Fibroblast of lung (primary cell): ENCODE measurements around the gene STK35. TPM values are rescaled to one million over a fixed set of nuclear protein-coding genes. Genes with fewer than 3 reads are reported as not detected.

Experiments
- DNase-seq, 2 donors: peaks; one replicate each; pipeline versions ENCODE4 v3.0.0 to v3.0.0-alpha.2; 2010; ENCODE audit warnings: low read depth in 2 of 2
- H2AFZ ChIP-seq: 2 replicates; pipeline ENCODE4 v1.5.1; 2012; ENCODE audit warnings: low read length, control low read depth, inconsistent platforms
- H3K27ac ChIP-seq: 2 replicates; pipeline ENCODE4 v1.5.1; 2011; ENCODE audit warnings: low read length, control low read depth; ENCODE audit not compliant: insufficient read depth
- H3K27me3 ChIP-seq: 2 replicates; pipeline ENCODE4 v1.5.1; 2011; ENCODE audit warnings: mild to moderate bottlenecking, low read length; ENCODE audit not compliant: control insufficient read depth, insufficient read depth
- H3K36me3 ChIP-seq: 2 replicates; pipeline ENCODE4 v1.5.1; 2011; ENCODE audit warnings: low read length; ENCODE audit not compliant: control insufficient read depth, insufficient read depth
- H3K4me1 ChIP-seq: 2 replicates; pipeline ENCODE4 v1.5.1; 2011; ENCODE audit warnings: low read length; ENCODE audit not compliant: control insufficient read depth, insufficient read depth; ENCODE audit errors: extremely low read depth
- H3K4me2 ChIP-seq: 2 replicates; pipeline ENCODE4 v1.5.1; 2011; ENCODE audit warnings: low read length, control low read depth; ENCODE audit not compliant: insufficient read depth; ENCODE audit errors: extremely low read depth
- H3K4me3 ChIP-seq, 4 experiments: fragments of 200-600 bp in 1 of 4; sonication (generic) in 1 of 4; replicated peaks in 1 of 4; 2 replicates each; pipeline ENCODE4 v1.5.1; 2011 to 2016; ENCODE audit warnings: low read length in 4 of 4, low read depth in 3 of 4, mild to moderate bottlenecking in 3 of 4, control low read depth in 2 of 4, inconsistent platforms in 1 of 4, mixed read lengths in 1 of 4; ENCODE audit not compliant: insufficient read depth in 1 of 4; ENCODE audit errors: control extremely low read depth in 1 of 4
- H3K79me2 ChIP-seq: 2 replicates; pipeline ENCODE4 v1.5.1; 2012; ENCODE audit warnings: mild to moderate bottlenecking, low read length, inconsistent platforms; ENCODE audit not compliant: control insufficient read depth, insufficient read depth
- H3K9ac ChIP-seq: 2 replicates; pipeline ENCODE4 v1.5.1; 2011; ENCODE audit warnings: mild to moderate bottlenecking, low read length, control low read depth; ENCODE audit not compliant: insufficient read depth
- H3K9me3 ChIP-seq: 2 replicates; pipeline ENCODE4 v1.5.1; 2012; ENCODE audit warnings: low read depth, low read length; ENCODE audit not compliant: control insufficient read depth, insufficient read depth
- H4K20me1 ChIP-seq: 2 replicates; pipeline ENCODE4 v1.5.1; 2011; ENCODE audit warnings: low read length; ENCODE audit not compliant: control insufficient read depth, insufficient read depth; ENCODE audit errors: extremely low read depth
- CTCF ChIP-seq, 2 donors: IDR thresholded peaks in 1 of 2; conservative IDR thresholded peaks in 1 of 2; 1 replicate in 1 of 2; 2 replicates in 1 of 2; pipeline ENCODE4 v1.5.1; 2011 to 2012; ENCODE audit warnings: low read length in 2 of 2, control low read depth in 1 of 2, inconsistent platforms in 1 of 2, low read depth in 1 of 2, mild to moderate bottlenecking in 1 of 2
- EZH2 ChIP-seq: IDR thresholded peaks from 2 replicates; pipeline ENCODE4 v1.5.1; 2012; ENCODE audit warnings: low read length, control low read depth, mild to moderate bottlenecking; ENCODE audit errors: missing control alignments
- polyA minus RNA-seq: library from RNA; depleted of rRNA, polyadenylated mRNA; stranded (reverse); fragments of >200 nt; gene quantifications from 2 replicates; pipeline ENCODE4 v1.2.3, GENCODE V29; 2011; ENCODE audit warnings: low replicate concordance
- polyA plus RNA-seq, 2 donors: library from polyadenylated mRNA; depleted of rRNA in 1 of 2; stranded (reverse) in 1 of 2; unstranded in 1 of 2; fragments of >200 nt; gene quantifications; 2 replicates each; pipeline ENCODE4 v1.2.1, GENCODE V29; 2011 to 2012; ENCODE audit warnings: missing spikeins in 1 of 2
- total RNA-seq: library from RNA; depleted of rRNA; stranded (reverse); fragments of >200 nt; gene quantifications from 2 replicates; pipeline ENCODE4 v1.2.1, GENCODE V29; 2014

STK35 gene
- total RNA-seq = 11.6 and 14.4 TPM in 2 replicates
- polyA plus RNA-seq = 8.5 and 10.6 TPM in 2 replicates
- 7.2 and 7.4 TPM in 2 replicates for polyA plus RNA-seq (2012)
- polyA minus RNA-seq = 21.4 and 23.7 TPM in 2 replicates

GRCh38 chr20:2101057-2101864, at the start of gene STK35:
Gene STK35 (plus strand): TSS chr20:2101827. CDS start chr20:2101882, 55 bp downstream.
- H3K4me2 ChIP-seq = peak within 1 kb of the TSS; percentile 96
- peaks cover 31% of the 10 kb centered on the region for H3K79me2 ChIP-seq

GRCh38 chr20:2051946-2052345, 49.7 kb upstream of the STK35 start:
- TF ChIP-seq EZH2 = no peak
- H4K20me1 ChIP-seq = no peaks in the 10 kb centered on the region
- no peaks in the 10 kb centered on the region for H3K9me3 ChIP-seq
- no peaks in the 10 kb centered on the region for H3K27me3 ChIP-seq
- no peak overlapping the region for H2AFZ ChIP-seq
- no peak overlapping the region for H3K4me2 ChIP-seq
- no peak overlapping the region for H3K4me3 ChIP-seq
- no peak for DNase-seq
- H3K9ac ChIP-seq = no peak overlapping the region
- no peaks in the 10 kb centered on the region for H3K79me2 ChIP-seq
- no peaks in the 10 kb centered on the region for H3K36me3 ChIP-seq
- H3K27ac ChIP-seq = no peak overlapping the region
- H3K4me1 ChIP-seq = no peaks in the 10 kb centered on the region

More at GRCh38 chr20:2101057-2101864, at the start of gene STK35:
- no peak for TF ChIP-seq EZH2
- TF ChIP-seq CTCF (conservative IDR thresholded peaks at IDR 0.05 in 1 of 2, IDR thresholded peaks at IDR 0.05 in 1 of 2; ENCODE audit: low read depth in 1 of 2, low read length in 2 of 2) = no peak
- H3K27ac ChIP-seq = peak within 1 kb of the TSS; percentile 99
- peak within 1 kb of the TSS; percentile 95 for H2AFZ ChIP-seq
- H4K20me1 ChIP-seq = no peaks in the 10 kb centered on the region
- H3K9me3 ChIP-seq = no peaks in the 10 kb centered on the region
- no peaks in the 10 kb centered on the region for H3K36me3 ChIP-seq
- peak within 1 kb of the TSS; percentile 69 to 95 (median 89) for H3K4me3 ChIP-seq
- H3K9ac ChIP-seq = peak within 1 kb of the TSS; percentile 100
- H3K4me1 ChIP-seq = peaks cover 2% of the 10 kb centered on the region
- no peaks in the 10 kb centered on the region for H3K27me3 ChIP-seq
- DNase-seq = no peak

- H3K27me3 ChIP-seq = no peaks in the 10 kb centered on the region
- no peak for TF ChIP-seq EZH2
- no peaks in the 10 kb centered on the region for H3K4me1 ChIP-seq
- H2AFZ ChIP-seq = no peak overlapping the region
- no peak for DNase-seq
- no peaks in the 10 kb centered on the region for H3K9me3 ChIP-seq
- H3K4me2 ChIP-seq = no peak overlapping the region
- H4K20me1 ChIP-seq = no peaks in the 10 kb centered on the region
- no peak overlapping the region for H3K27ac ChIP-seq
- H3K79me2 ChIP-seq = no peaks in the 10 kb centered on the region
- H3K4me3 ChIP-seq = no peak overlapping the region
- H3K36me3 ChIP-seq = no peaks in the 10 kb centered on the region
- no peak overlapping the region for H3K9ac ChIP-seq
Measured at GRCh38 chr20:2052741-2053140, 48.9 kb upstream of the STK35 start.

- Histone ChIP-seq H3K9ac (no peak overlapping the region), H3K27me3 (no peaks in the 10 kb centered on the region), H2AFZ (no peak overlapping the region), H3K4me2 (no peak overlapping the region), H3K36me3 (no peaks in the 10 kb centered on the region), H4K20me1 (no peaks in the 10 kb centered on the region), H3K79me2 (no peaks in the 10 kb centered on the region), H3K4me1 (no peaks in the 10 kb centered on the region), H3K4me3 (no peak overlapping the region), H3K9me3 (no peaks in the 10 kb centered on the region), H3K27ac (no peak overlapping the region)
- no peak for TF ChIP-seq EZH2
- TF ChIP-seq CTCF (conservative IDR thresholded peaks at IDR 0.05 in 1 of 2, IDR thresholded peaks at IDR 0.05 in 1 of 2; ENCODE audit: low read depth in 1 of 2, low read length in 2 of 2) = no peak
- DNase-seq = no peak
Measured at GRCh38 chr20:2053615-2054014, 48.0 kb upstream of the STK35 start.
